Astrocyte (in vitro differentiated cells and primary cell): ENCODE results near the gene MYH9. TPM values are rescaled to one million over a fixed set of nuclear protein-coding genes. Genes with fewer than 3 reads are reported as not detected.

Experiments
- DNase-seq: peaks from one replicate; pipeline ENCODE4 v3.0.0-alpha.2; 2010; ENCODE audit warnings: low read depth
- FAIRE-seq: peaks from 2 replicates; lab custom pipeline; 2011; peaks lifted over from hg19 to GRCh38; lab: Jason Lieb, UNC
- H2AFZ ChIP-seq: 2 replicates; pipeline ENCODE4 v1.6.0; 2012; ENCODE audit warnings: low read depth, low read length, inconsistent platforms
- H3K27ac ChIP-seq: 2 replicates; pipeline ENCODE4 v1.5.1; 2011; ENCODE audit warnings: low read depth, low read length, inconsistent platforms
- H3K27me3 ChIP-seq: 2 replicates; pipeline ENCODE4 v1.6.0; 2011; ENCODE audit warnings: low read length, inconsistent platforms; ENCODE audit not compliant: insufficient read depth
- H3K36me3 ChIP-seq: 2 replicates; pipeline ENCODE4 v1.5.1; 2011; ENCODE audit warnings: low read length, inconsistent platforms; ENCODE audit not compliant: insufficient read depth
- H3K4me1 ChIP-seq: 2 replicates; pipeline ENCODE4 v1.5.1; 2011; ENCODE audit warnings: low read length, inconsistent platforms; ENCODE audit not compliant: insufficient read depth
- H3K4me2 ChIP-seq: 2 replicates; pipeline ENCODE4 v1.6.0; 2012; ENCODE audit warnings: low read length, inconsistent platforms
- H3K4me3 ChIP-seq: 2 replicates; pipeline ENCODE4 v1.5.1; 2011; ENCODE audit warnings: low read depth, mild to moderate bottlenecking, low read length, inconsistent platforms; ENCODE audit not compliant: insufficient read depth
- H3K79me2 ChIP-seq: 2 replicates; pipeline ENCODE4 v1.6.0; 2012; ENCODE audit warnings: mild to moderate bottlenecking, low read length, inconsistent platforms; ENCODE audit not compliant: insufficient read depth
- H3K9ac ChIP-seq: 2 replicates; pipeline ENCODE4 v1.6.0; 2012; ENCODE audit warnings: mild to moderate bottlenecking, low read length, inconsistent platforms
- H3K9me3 ChIP-seq: 2 replicates; pipeline ENCODE4 v1.5.1; 2012; ENCODE audit warnings: low read depth, mild to moderate bottlenecking, low read length, inconsistent platforms; ENCODE audit not compliant: insufficient read depth
- H4K20me1 ChIP-seq: 2 replicates; pipeline ENCODE4 v1.6.0; 2012; ENCODE audit warnings: low read length, inconsistent platforms; ENCODE audit not compliant: insufficient read depth
- H3K27ac Mint-ChIP-seq: one replicate; pipeline ENCODE4 v1.8.0; 2021; ENCODE audit warnings: mild to moderate bottlenecking, mixed read lengths; ENCODE audit not compliant: unreplicated experiment
- H3K27me3 Mint-ChIP-seq: one replicate; pipeline ENCODE4 v1.8.0; 2021; ENCODE audit warnings: low read depth, mixed read lengths; ENCODE audit not compliant: unreplicated experiment
- H3K36me3 Mint-ChIP-seq: one replicate; pipeline ENCODE4 v1.8.0; 2021; ENCODE audit warnings: low read depth, mixed read lengths; ENCODE audit not compliant: unreplicated experiment
- H3K4me1 Mint-ChIP-seq: one replicate; pipeline ENCODE4 v1.8.0; 2021; ENCODE audit warnings: low read depth, mixed read lengths; ENCODE audit not compliant: unreplicated experiment
- H3K4me3 Mint-ChIP-seq: one replicate; pipeline ENCODE4 v1.8.0; 2021; ENCODE audit warnings: mild to moderate bottlenecking, moderate library complexity, mixed read lengths; ENCODE audit not compliant: unreplicated experiment
- H3K9me3 Mint-ChIP-seq: one replicate; pipeline ENCODE4 v1.8.0; 2021; ENCODE audit warnings: mild to moderate bottlenecking, mixed read lengths; ENCODE audit not compliant: unreplicated experiment
- EZH2 ChIP-seq: IDR thresholded peaks from 2 replicates; pipeline ENCODE4 v1.6.1; 2012; ENCODE audit warnings: mild to moderate bottlenecking, low read length, inconsistent platforms; ENCODE audit not compliant: insufficient read depth
- total RNA-seq: library from RNA; stranded (reverse); gene quantifications from 2 replicates; pipeline ENCODE4 v1.2.1, GENCODE V29; 2021
- TF ChIP-seq, protein P1 (sequence below): IDR thresholded peaks from 2 replicates; pipeline ENCODE4 v1.5.1; 2011; ENCODE audit warnings: low read depth, mild to moderate bottlenecking, inconsistent platforms, low read length, moderate library complexity; ENCODE audit not compliant: insufficient read depth

MYH9 gene
- total RNA-seq, 1 donor from 2014 or later: 2,278 TPM

DNA sequence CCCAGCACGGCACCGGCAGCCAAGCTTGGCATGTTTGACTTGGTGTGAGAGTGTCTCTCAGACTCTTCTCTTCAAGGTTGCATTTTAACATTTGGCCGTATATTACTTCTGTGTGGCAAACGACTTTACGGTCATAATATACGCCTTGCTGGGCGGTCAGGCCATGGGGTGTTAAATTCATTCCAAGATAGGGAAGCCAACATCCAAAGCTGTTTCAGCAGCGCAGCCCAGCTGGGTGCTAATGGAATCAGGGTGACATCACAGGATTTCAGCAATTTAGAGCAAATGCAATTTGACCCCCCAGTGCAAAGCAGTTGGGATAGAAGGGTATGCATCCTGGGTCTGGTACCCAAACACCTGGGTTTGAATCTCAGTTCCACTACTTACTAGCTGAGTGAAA lies 16.7 kb upstream of the MYH9 start:
- peaks cover 7% of the 10 kb centered on the region for H3K4me1 Mint-ChIP-seq

GRCh38 chr22:36399472-36399778 lies 11.7 kb upstream of the MYH9 start:
- no peak for TF ChIP-seq EZH2
- TF ChIP-seq, protein P1, sequence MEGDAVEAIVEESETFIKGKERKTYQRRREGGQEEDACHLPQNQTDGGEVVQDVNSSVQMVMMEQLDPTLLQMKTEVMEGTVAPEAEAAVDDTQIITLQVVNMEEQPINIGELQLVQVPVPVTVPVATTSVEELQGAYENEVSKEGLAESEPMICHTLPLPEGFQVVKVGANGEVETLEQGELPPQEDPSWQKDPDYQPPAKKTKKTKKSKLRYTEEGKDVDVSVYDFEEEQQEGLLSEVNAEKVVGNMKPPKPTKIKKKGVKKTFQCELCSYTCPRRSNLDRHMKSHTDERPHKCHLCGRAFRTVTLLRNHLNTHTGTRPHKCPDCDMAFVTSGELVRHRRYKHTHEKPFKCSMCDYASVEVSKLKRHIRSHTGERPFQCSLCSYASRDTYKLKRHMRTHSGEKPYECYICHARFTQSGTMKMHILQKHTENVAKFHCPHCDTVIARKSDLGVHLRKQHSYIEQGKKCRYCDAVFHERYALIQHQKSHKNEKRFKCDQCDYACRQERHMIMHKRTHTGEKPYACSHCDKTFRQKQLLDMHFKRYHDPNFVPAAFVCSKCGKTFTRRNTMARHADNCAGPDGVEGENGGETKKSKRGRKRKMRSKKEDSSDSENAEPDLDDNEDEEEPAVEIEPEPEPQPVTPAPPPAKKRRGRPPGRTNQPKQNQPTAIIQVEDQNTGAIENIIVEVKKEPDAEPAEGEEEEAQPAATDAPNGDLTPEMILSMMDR: no peak
- H3K79me2 ChIP-seq: peaks cover 5% of the 10 kb centered on the region
- H3K4me1 ChIP-seq: peaks cover 33% of the 10 kb centered on the region

More for the DNA sequence above, 16.7 kb upstream of the MYH9 start:
- H3K9me3 Mint-ChIP-seq: no peaks in the 10 kb centered on the region
- no peak for FAIRE-seq
- DNase-seq: no peak
- H3K27me3 Mint-ChIP-seq: no peaks in the 10 kb centered on the region
- H3K4me3 Mint-ChIP-seq: no peak overlapping the region
- Histone ChIP-seq H3K4me3 (no peak overlapping the region), H2AFZ (no peak overlapping the region), H3K79me2 (no peaks in the 10 kb centered on the region), H3K4me2 (no peak overlapping the region), H3K27me3 (no peaks in the 10 kb centered on the region), H3K27ac (no peak overlapping the region), H3K9me3 (no peaks in the 10 kb centered on the region), H4K20me1 (no peaks in the 10 kb centered on the region), H3K9ac (no peak overlapping the region), H3K4me1 (no peaks in the 10 kb centered on the region), H3K36me3 (no peaks in the 10 kb centered on the region)
- no peak for TF ChIP-seq EZH2
- TF ChIP-seq, protein P1: no peak
- H3K36me3 Mint-ChIP-seq: peaks cover 2% of the 10 kb centered on the region
- no peak overlapping the region for H3K27ac Mint-ChIP-seq

GRCh38 chr22:36398601-36399471 lies 11.1 kb upstream of the MYH9 start:
- Histone ChIP-seq H3K9ac (peak overlapping the region; percentile 70), H3K27ac (peak overlapping the region; percentile 97)
- H3K27ac Mint-ChIP-seq: peak overlapping the region; percentile 96

More at GRCh38 chr22:36399472-36399778, 11.7 kb upstream of the MYH9 start:
- peak overlapping the region; percentile 97 for H3K27ac ChIP-seq
- no peak overlapping the region for H3K4me2 ChIP-seq
- no peak overlapping the region for H3K4me3 Mint-ChIP-seq
- H3K36me3 Mint-ChIP-seq: peaks cover 3% of the 10 kb centered on the region
- no peaks in the 10 kb centered on the region for H3K27me3 Mint-ChIP-seq
- H4K20me1 ChIP-seq: no peaks in the 10 kb centered on the region
- no peak overlapping the region for H3K9ac ChIP-seq
- no peaks in the 10 kb centered on the region for H3K9me3 ChIP-seq
- no peaks in the 10 kb centered on the region for H3K9me3 Mint-ChIP-seq
- no peaks in the 10 kb centered on the region for H3K27me3 ChIP-seq
- peaks cover 26% of the 10 kb centered on the region for H3K4me1 Mint-ChIP-seq
- no peak overlapping the region for H3K4me3 ChIP-seq
- H3K27ac Mint-ChIP-seq: no peak overlapping the region
- no peak for FAIRE-seq
- DNase-seq: no peak
- no peak overlapping the region for H2AFZ ChIP-seq
- no peaks in the 10 kb centered on the region for H3K36me3 ChIP-seq

More at GRCh38 chr22:36398601-36399471, 11.1 kb upstream of the MYH9 start:
- Mint-ChIP-seq H3K4me1 (peaks cover 26% of the 10 kb centered on the region), H3K27me3 (no peaks in the 10 kb centered on the region), H3K9me3 (no peaks in the 10 kb centered on the region), H3K4me3 (peak overlapping the region; percentile 13), H3K36me3 (peaks cover 3% of the 10 kb centered on the region)
- peak overlapping the region; percentile 27 for H3K4me2 ChIP-seq
- no peaks in the 10 kb centered on the region for H3K9me3 ChIP-seq
- peaks cover 5% of the 10 kb centered on the region for H3K79me2 ChIP-seq
- H3K36me3 ChIP-seq: no peaks in the 10 kb centered on the region
- no peak overlapping the region for H2AFZ ChIP-seq
- no peaks in the 10 kb centered on the region for H3K27me3 ChIP-seq
- no peaks in the 10 kb centered on the region for H4K20me1 ChIP-seq
- TF ChIP-seq, protein P1: no peak
- TF ChIP-seq EZH2: no peak
- H3K4me1 ChIP-seq: peaks cover 33% of the 10 kb centered on the region
- H3K4me3 ChIP-seq: no peak overlapping the region
- DNase-seq (peak; percentile 91), FAIRE-seq (no peak)
